HG02981 (cell line): ENCODE measurements around the gene ITPR2.
A peak's percentile ranks its signal among the peaks of the same experiment; 100 is the strongest.
"Not testable (repeated sequence)": the region's sequence is repeated elsewhere in the genome, so short reads cannot be mapped to it uniquely, and the experiment has no call there.

Experiments
- ATAC-seq: cut with Tn5 transposase; IDR thresholded peaks from one replicate; pipeline ENCODE4 v1.9.1; 2021; ENCODE audit warnings: mild to moderate bottlenecking, moderate library complexity; ENCODE audit not compliant: unreplicated experiment

ITPR2 gene

DNA sequence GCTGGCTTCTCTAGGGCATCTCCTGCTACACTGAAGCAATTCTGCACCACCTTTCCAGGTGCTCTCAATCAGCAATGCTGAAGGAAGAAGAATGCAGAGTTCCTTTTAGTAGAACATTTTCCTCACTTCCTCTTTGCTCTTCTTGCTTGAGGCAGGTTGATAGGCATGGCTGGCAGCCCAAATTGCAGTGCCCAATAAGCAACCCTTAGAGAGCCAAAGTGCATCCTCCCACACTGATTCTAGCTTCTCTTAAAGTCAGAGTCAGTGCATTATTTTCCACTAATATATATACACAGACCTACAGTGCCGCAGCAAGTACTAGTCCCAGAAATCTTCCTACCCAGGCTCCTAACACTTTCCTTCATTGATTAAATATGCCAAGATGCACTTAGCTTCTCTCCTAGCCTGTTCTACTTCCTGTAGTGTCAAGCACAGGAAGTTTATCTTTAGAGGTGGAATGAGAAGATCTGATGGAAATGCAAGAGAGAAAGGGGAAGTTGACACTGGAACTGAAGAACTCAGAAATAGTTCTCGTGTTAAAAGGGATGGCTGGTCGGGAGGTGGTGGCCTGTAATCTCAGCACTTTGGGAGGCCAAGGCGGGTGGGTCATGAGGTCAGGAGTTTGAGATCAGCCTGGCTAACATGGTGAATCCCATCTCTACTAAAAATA, 504.9 kb downstream of the ITPR2 start:
- ATAC-seq: no peak

DNA sequence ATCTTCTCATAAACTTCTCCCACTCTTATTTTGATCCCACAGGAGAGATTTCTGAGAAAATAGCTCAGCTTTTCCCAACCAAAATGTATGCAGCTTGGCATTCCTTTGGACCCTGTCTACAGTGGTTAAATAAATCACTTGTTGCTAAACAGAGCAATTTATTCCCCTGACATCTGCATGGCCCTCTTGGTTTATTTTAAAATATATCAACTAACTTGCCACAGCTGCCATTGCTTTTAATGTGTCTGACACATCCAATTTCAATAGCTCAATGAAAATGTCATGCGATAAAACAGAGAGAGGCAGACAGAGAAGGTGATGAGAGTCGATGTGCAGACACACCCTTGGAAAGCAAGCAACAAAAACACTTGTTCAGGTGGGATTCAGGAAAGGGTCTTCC, 509.3 kb downstream of the ITPR2 start:
- no peak for ATAC-seq

GRCh38 chr12:26319511-26319910, 513.5 kb downstream of the ITPR2 start:
- no peak for ATAC-seq

GRCh38 chr12:26318661-26319068, 514.3 kb downstream of the ITPR2 start:
- peak; percentile 88 for ATAC-seq

DNA sequence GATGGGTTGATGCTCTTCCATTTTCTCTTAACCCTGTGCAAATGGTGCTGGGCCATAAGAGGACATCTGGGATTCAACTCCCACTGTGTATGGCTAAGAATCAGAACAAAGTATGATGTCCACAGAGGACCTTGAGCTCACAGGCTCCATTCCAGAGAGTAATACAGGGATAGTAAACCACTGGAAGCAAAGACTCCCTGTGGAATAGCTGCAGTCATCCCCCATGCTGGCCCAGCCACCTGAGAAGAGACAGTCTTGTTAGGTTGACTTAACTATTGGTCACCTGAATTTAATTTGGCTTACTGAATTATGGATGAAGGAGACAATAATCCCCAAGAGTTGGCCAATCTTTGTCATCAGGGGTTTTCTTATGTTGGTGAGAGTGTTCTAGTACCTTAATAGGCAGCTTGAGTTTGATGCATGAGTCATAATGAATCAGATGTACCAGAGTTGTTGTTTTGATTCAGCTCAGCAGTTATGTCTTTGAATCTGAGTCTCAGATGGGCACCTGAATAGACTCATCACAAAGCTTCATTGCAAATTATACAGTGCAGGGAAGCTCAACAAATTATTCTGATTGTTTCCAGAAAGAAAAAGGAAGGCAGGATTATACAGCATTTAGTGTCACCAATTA, 514.9 kb downstream of the ITPR2 start:
- peak; percentile 58 for ATAC-seq

DNA sequence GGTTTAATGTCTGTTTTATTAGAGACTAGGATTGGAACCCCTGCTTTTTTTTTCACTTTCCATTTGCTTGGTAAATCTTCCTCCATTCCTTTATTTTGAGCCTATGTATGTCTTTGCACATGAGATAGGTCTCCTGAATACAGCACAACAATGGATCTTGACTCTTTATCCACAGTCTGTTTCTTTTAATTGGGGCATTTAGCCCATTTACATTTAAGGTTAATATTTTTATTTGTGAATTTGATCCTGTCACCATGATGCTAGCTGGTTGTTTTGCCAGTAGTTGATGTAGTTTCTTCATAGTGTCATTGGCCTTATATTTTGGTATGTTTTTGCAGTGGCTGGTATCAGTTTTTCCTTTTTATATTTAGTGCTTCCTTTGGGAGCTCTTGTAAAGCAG, 518.9 kb downstream of the ITPR2 start:
- ATAC-seq: not testable (repeated sequence)

- not testable (repeated sequence) for ATAC-seq
Observed at GRCh38 chr12:26310489-26310888, 522.5 kb downstream of the ITPR2 start.

DNA sequence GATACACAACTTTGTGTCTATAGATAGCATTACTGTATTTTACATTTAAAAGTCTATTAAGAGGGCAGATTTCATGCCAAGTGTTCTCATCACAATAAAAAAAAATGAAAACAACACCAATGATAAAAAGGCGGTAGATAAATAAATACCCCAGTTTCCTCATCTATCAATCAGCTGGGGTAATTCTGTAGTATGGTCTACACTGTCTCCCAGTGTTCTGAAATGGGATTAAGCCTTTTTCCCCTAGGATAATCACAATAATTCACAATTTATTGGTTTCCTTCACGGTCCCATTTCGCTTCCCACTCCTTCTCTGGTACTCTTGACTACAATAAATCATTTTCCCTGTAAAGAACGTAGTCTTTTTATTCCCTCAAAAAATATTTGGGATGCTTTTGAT, 523.4 kb downstream of the ITPR2 start:
- ATAC-seq: no peak

GRCh38 chr12:26304273-26304672, 528.7 kb downstream of the ITPR2 start:
- no peak for ATAC-seq

DNA sequence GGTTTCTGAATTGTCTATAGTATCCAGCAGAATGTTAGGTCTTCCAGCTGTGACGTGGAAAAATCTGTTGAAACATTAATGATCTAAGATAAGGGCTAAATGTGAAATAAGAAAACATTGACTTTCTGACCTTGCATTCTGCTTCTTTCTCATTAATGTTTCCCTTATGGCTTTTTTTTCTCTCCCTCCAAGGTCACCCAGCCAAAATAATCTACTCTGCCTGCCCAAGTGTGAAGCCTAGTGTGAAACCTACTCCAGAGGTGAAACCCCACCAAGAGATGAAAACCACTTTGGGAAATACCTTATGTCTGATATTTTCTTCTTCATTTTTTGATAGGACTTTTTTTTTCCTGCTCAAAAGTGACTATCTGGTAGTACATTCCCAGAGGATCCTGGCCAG, 529.6 kb downstream of the ITPR2 start:
- no peak for ATAC-seq

DNA sequence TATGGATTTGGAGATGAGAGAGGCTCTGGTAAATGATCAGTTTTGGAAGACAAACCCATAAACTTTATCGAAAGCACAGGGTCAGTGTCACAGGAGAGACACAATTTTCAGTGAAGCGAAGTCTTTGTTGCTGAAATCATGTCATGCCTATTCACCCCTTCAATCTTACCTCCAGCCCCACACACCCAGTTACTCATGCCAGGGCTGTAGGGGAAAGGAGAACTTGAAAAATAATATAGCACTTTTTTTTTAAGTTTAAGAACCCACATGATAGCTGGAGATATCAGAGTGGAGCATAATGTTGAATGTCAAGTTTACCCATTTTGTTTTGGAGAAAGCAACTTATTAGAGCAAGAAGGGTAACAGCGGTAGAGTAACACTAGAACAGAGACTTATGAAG, 530.2 kb downstream of the ITPR2 start:
- ATAC-seq: no peak

GRCh38 chr12:26299751-26300150, 533.2 kb downstream of the ITPR2 start:
- no peak for ATAC-seq

DNA sequence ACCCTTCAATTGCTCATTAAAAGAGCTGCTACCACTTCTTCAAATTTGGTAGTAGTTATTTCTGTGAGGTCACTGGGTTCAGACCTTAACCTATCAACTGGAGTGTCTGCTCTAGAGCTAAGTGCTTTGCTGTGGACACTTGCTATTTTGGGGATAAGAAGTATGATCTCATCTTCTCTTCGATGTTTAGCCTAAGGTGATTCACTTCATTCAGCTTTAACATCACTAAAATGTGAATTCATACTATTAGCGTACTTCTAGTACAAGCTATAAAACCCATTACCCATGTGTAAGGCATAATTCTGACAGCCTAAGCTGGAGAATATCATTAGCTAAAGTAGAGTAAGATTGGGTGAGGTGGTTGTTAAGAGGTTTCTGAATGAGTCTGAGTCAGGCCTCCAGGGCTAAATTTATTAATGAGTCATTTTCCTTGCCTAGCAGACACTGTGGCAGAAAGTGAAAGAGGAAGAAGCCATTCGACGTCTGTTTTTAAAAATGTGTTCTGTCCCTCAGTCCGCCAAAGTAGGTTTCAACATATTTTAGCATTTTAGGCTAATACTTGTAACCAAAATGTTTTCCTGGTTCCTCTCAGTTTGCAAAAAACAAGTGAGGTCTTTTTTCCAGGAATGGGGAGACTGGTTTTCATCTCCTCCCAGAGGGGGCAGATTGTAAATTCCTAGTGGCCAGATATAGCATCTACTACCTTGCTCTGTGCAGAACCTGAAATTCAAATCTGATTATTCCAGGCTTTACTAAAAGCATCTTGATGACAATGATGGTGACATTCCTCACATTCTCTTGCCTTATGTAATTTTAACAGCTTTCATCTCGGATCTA, 534.0 kb downstream of the ITPR2 start:
- ATAC-seq: peak; percentile 99

DNA sequence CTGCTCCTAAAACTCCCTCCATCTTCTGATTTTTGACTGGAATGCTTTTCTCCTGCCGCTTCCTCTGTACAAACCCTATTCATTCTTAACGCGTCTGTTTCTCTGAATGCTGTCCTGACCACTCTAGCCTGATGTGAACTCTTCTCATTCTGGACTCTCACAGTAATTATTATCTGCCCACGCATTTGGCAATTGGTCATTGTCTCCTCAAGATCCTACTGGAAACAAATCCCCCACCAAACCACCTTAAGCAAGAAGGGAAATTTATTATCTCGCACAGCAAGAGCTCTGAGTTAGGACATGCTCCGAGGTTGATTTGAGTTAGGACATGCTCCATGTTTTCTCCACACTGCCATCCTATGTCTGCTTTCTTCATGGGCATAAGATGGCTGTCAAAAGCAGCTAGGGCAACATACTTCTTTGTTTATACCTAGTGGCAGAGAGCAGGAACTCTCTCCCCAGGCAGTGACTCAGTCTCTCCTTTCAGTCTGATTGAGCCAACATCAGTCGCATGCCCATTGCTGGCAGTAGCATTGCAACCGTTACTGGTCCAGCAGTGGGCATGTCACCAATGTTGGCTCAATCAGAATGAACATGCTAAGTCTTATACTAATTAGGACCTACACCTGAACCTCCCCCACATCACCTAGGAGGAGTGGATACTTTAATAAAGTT, 535.5 kb downstream of the ITPR2 start:
- no peak for ATAC-seq

DNA sequence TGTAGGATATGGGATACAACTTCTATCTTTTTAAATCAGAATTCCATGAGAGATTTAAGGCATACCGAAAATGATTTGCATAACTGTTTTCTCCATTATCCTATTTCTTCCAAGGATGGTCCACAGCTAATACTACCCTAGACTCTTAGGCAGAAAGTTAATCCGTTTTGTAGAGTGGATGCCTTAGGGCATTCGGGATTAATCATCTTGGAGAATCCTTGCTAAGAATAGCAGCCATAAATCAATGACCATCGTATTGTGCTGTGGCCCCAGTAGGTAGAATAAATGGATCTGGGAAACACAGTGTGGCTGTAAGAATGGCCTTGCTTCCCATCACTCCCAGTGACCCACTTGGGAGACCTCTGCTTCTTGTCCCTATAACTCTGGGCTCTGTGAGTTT, 538.0 kb downstream of the ITPR2 start:
- ATAC-seq: no peak

DNA sequence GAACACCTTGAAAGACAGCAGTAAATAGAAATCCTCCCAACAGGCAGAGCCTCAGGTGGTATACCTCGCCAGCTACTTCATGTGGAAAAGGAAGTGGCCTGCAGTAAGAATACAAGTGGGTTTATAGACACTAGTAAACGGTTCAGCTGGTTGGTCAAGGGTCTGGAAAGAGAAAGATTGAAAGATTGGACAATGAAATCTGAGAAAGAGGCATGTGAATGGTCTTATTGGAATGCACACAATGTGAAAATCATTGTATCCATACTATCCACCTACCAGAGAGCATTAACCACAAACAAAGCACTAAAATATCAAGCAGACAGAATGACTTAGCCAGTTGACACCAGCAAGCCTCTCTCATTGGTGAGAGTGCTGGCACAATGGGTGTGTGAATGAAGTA, 539.4 kb downstream of the ITPR2 start:
- no peak for ATAC-seq

- ATAC-seq: no peak
Observed at GRCh38 chr12:26292596-26292995, 540.4 kb downstream of the ITPR2 start.

DNA sequence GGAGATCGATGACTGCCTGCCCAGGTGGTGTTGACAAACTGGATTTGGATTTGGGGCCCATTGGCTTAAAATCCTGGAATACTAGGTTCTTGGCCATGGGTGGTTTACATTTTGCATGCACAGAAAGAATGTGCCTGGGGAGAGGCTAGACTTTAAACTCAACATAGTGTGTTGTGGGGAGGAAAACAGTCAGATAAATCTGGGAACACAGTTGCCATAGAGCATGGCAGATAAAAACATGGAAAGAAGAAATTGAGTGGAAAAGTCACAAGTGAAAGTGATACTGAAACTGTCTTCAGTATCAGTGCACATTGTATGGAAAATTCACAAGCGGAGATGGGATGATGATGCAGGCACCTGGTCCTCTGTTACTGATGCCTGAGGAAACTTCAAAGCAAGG, 542.4 kb downstream of the ITPR2 start:
- ATAC-seq: no peak

GRCh38 chr12:26287671-26288381, 545.2 kb downstream of the ITPR2 start:
- ATAC-seq: peak; percentile 50
